ENCODE data around the gene RNF213. TPM values are rescaled to one million over a fixed set of nuclear protein-coding genes. Genes with fewer than 3 reads are reported as not detected.

The RNF213 gene
- total RNA-seq, 1 donor from 2014 or later, result 29.6 TPM

- Mint-ChIP-seq H3K4me1 (peaks cover 26% of the 10 kb centered on the region), H3K36me3 (ENCODE audit: low read depth) (peaks cover 10% of the 10 kb centered on the region), H3K27me3 (ENCODE audit: low read depth) (no peaks in the 10 kb centered on the region), H3K9me3 (no peaks in the 10 kb centered on the region), H3K4me3 (no peak overlapping the region), H3K27ac (ENCODE audit: unreplicated experiment) (no peak overlapping the region)
- TF ChIP-seq, protein P1, sequence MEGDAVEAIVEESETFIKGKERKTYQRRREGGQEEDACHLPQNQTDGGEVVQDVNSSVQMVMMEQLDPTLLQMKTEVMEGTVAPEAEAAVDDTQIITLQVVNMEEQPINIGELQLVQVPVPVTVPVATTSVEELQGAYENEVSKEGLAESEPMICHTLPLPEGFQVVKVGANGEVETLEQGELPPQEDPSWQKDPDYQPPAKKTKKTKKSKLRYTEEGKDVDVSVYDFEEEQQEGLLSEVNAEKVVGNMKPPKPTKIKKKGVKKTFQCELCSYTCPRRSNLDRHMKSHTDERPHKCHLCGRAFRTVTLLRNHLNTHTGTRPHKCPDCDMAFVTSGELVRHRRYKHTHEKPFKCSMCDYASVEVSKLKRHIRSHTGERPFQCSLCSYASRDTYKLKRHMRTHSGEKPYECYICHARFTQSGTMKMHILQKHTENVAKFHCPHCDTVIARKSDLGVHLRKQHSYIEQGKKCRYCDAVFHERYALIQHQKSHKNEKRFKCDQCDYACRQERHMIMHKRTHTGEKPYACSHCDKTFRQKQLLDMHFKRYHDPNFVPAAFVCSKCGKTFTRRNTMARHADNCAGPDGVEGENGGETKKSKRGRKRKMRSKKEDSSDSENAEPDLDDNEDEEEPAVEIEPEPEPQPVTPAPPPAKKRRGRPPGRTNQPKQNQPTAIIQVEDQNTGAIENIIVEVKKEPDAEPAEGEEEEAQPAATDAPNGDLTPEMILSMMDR (conservative IDR thresholded peaks at IDR 0.05), result no peak
- DNase-seq (ENCODE audit: low read depth, low spot score), result no peak
Measured at GRCh38 chr17:80291260-80291659, 30.6 kb downstream of the RNF213 start.

DNA sequence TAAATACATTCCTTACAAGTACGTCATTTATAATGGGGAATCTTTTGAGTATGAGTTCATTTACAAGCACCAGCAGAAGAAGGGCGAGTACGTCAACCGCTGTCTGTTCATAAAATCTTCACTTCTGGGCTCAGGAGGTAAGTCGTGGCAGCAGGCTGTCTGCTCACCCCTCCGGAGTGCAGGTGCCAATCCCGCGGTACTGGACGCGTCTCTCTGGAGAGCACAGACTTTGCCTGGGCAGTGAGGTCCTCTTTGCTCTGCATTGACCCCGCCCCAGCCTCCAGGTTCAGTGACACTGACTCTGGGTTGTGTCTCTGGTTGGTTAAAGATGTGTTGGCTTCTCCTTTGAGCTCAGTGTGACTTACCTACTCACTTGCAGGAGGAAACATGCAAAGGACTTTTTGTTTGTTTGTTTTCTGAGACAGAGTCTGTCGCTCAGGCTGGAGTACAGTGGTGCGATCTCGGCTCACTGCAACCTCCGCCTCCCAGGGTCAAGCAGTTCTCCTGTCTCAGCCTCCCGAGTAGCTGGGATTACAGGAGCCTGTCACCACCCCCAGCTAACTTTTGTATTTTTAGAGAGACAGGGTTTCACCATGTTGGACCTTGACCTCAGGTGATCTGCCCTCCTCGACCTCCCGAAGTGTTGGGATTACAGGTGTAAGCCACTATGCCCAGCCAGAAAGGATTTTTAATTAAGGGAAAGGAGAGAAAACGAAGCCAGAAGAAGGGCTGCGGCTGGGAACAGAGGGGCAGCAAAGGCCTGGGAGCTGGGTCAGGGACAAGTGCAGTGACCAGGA lies 31.2 kb downstream of the RNF213 start:
- TF ChIP-seq, protein P1 (conservative IDR thresholded peaks at IDR 0.05), result no peak
- no peak overlapping the region for H3K4me3 Mint-ChIP-seq
- peaks cover 10% of the 10 kb centered on the region for H3K36me3 Mint-ChIP-seq (ENCODE audit: low read depth)
- no peak for DNase-seq (ENCODE audit: low read depth, low spot score)
- no peak overlapping the region for H3K27ac Mint-ChIP-seq (ENCODE audit: unreplicated experiment)
- peaks cover 26% of the 10 kb centered on the region for H3K4me1 Mint-ChIP-seq
- H3K27me3 Mint-ChIP-seq (ENCODE audit: low read depth), result no peaks in the 10 kb centered on the region
- H3K9me3 Mint-ChIP-seq, result no peaks in the 10 kb centered on the region

- Mint-ChIP-seq H3K27ac (ENCODE audit: unreplicated experiment) (no peak overlapping the region), H3K4me3 (no peak overlapping the region), H3K9me3 (no peaks in the 10 kb centered on the region), H3K4me1 (peaks cover 23% of the 10 kb centered on the region), H3K36me3 (ENCODE audit: low read depth) (peaks cover 10% of the 10 kb centered on the region), H3K27me3 (ENCODE audit: low read depth) (no peaks in the 10 kb centered on the region)
- TF ChIP-seq, protein P1 (conservative IDR thresholded peaks at IDR 0.05), result peak; percentile 40
- DNase-seq (ENCODE audit: low read depth, low spot score), result peak; percentile 32
Measured at GRCh38 chr17:80292521-80292971, 31.9 kb downstream of the RNF213 start.

DNA sequence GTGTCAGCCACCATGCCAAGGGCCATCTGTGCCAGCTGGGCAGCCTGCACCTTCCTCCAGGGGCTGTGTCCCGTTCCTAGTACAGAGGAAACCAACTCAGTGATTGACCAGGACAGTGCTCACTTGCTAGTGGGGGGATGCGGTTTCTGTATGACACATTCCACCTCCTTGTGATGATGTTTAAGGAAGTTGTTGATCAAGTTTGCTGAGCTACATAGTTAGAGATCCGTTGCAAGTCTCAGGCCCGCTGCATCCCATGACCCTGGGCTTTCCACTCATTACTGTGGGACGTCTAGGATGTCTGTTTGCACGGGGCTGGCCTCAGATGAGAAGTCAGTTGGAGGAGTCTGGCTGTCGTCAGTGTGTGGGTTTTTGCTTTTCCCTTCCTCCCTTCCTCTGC lies 33.6 kb downstream of the RNF213 start:
- DNase-seq (ENCODE audit: low read depth, low spot score), result no peak
- H3K4me1 Mint-ChIP-seq, result peaks cover 21% of the 10 kb centered on the region
- peak overlapping the region; percentile 35 for H3K27ac Mint-ChIP-seq (ENCODE audit: unreplicated experiment)
- TF ChIP-seq, protein P1 (conservative IDR thresholded peaks at IDR 0.05), result no peak
- H3K4me3 Mint-ChIP-seq, result no peak overlapping the region
- peaks cover 10% of the 10 kb centered on the region for H3K36me3 Mint-ChIP-seq (ENCODE audit: low read depth)
- H3K9me3 Mint-ChIP-seq, result no peaks in the 10 kb centered on the region
- no peaks in the 10 kb centered on the region for H3K27me3 Mint-ChIP-seq (ENCODE audit: low read depth)

DNA sequence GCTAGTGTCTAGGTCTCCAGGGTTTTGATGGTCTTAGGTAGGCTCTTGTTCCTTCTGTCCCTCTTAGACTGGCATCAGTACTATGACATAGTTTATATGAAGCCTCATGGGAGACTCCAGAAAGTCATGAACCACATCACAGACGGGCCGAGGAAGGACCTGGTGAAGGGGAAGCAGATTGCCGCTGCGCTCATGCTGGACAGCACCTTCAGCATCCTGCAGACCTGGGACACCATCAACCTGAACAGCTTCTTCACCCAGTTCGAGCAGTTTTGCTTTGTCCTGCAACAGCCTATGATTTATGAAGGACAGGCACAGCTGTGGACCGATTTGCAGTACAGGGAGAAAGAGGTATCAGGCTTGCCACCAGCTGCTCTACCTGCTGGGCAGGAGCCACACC lies 34.0 kb downstream of the RNF213 start:
- Mint-ChIP-seq H3K36me3 (ENCODE audit: low read depth) (peaks cover 13% of the 10 kb centered on the region), H3K9me3 (no peaks in the 10 kb centered on the region), H3K27me3 (ENCODE audit: low read depth) (no peaks in the 10 kb centered on the region), H3K4me1 (peaks cover 18% of the 10 kb centered on the region), H3K4me3 (no peak overlapping the region), H3K27ac (ENCODE audit: unreplicated experiment) (no peak overlapping the region)
- no peak for DNase-seq (ENCODE audit: low read depth, low spot score)
- TF ChIP-seq, protein P1 (conservative IDR thresholded peaks at IDR 0.05), result no peak

Data from neural crest cell (in vitro differentiated cells).